BE2C (cell line): ENCODE results near the gene CHD8.

ENCODE experiments used
- DNase-seq: peaks from one replicate; pipeline ENCODE4 v3.0.0-alpha.2; 2020
- H3K27me3 ChIP-seq: fragments of 250-450 bp; sonication (Bioruptor Pico); 2 replicates; pipeline ENCODE4 v1.5.1; 2020; ENCODE audit warnings: mild to moderate bottlenecking
- H3K36me3 ChIP-seq: fragments of 250-450 bp; sonication (Bioruptor Pico); 2 replicates; pipeline ENCODE4 v1.5.1; 2020; ENCODE audit warnings: mild to moderate bottlenecking
- H3K4me1 ChIP-seq: fragments of 250-450 bp; sonication (Bioruptor Pico); 2 replicates; pipeline ENCODE4 v1.5.1; 2020
- H3K4me3 ChIP-seq: 2 replicates; pipeline ENCODE4 v1.5.1; 2011; ENCODE audit warnings: low read depth, low read length
- H3K9me3 ChIP-seq: fragments of 250-450 bp; sonication (Bioruptor Pico); 2 replicates; pipeline ENCODE4 v1.5.1; 2020
- TF ChIP-seq, protein P1 (sequence below): IDR thresholded peaks from 2 replicates; pipeline ENCODE4 v1.5.1; 2012; ENCODE audit warnings: mild to moderate bottlenecking, low read depth, low read length

CHD8 gene

DNA sequence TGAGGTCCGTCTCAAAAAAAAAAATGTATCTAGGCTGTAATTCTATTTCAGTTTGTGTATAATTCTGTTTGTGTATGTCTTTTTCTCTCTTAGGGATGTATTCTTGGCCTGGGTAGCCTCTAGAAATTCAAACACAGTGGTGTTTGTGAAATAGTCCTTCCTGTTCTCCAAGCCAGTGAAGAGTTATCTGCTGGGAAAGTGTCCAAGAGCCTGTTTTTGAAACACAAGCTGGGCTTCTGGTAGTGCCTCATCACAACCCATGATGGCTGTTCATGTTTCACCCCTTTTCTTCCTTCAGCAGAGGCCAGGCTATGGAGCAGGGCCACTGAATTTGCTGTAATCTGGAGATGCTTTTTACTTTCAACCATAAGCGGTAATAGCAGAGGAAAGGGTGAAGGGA is 40.5 kb upstream of the CHD8 start:
- Histone ChIP-seq H3K4me3 (no peak overlapping the region), H3K9me3 (no peaks in the 10 kb centered on the region), H3K27me3 (no peaks in the 10 kb centered on the region), H3K4me1 (no peaks in the 10 kb centered on the region), H3K36me3 (peaks cover 85% of the 10 kb centered on the region)
- no peak for DNase-seq
- TF ChIP-seq, protein P1, sequence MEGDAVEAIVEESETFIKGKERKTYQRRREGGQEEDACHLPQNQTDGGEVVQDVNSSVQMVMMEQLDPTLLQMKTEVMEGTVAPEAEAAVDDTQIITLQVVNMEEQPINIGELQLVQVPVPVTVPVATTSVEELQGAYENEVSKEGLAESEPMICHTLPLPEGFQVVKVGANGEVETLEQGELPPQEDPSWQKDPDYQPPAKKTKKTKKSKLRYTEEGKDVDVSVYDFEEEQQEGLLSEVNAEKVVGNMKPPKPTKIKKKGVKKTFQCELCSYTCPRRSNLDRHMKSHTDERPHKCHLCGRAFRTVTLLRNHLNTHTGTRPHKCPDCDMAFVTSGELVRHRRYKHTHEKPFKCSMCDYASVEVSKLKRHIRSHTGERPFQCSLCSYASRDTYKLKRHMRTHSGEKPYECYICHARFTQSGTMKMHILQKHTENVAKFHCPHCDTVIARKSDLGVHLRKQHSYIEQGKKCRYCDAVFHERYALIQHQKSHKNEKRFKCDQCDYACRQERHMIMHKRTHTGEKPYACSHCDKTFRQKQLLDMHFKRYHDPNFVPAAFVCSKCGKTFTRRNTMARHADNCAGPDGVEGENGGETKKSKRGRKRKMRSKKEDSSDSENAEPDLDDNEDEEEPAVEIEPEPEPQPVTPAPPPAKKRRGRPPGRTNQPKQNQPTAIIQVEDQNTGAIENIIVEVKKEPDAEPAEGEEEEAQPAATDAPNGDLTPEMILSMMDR = no peak

DNA sequence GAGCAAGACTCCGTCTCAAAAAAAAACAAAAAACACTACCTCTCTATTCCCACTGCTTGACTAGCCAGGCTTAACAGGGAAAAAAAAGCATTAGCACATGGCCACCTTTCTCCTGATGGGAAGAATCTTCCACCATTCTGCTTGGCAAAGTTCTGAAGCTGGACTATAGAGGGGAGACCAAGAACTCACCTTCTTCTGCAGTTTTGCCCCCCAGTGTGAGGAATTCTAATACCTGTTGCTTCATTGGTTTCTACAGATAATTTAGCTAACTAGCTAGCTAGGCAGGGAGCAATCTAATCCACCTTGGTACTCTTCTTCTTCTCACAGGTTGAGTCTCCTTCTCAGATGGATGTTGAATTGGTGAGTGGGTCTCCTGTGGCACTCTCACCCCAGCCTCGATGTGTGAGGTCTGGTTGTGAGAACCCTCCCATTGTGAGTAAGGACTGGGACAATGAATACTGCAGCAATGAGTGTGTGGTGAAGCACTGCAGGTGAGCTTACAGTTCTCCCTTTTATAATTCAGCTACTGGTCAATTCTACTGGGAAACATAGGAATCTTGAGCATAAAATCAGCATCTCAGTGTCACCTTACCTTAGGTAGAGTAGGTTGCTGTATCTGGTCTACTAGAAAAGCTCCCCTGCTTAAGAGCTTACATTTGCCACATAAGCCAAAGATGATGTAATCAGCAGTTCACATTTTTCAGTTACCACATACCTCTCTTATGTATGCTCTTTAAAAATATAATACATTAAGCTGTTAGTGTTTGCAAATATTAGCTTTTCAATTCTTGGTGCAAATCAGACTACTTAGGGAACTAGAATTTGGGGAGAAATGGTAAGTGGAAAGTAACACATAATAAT is 39.2 kb upstream of the CHD8 start:
- DNase-seq = no peak
- TF ChIP-seq, protein P1 = no peak
- Histone ChIP-seq H3K36me3 (peaks cover 87% of the 10 kb centered on the region), H3K27me3 (no peaks in the 10 kb centered on the region), H3K9me3 (no peaks in the 10 kb centered on the region), H3K4me1 (no peaks in the 10 kb centered on the region), H3K4me3 (no peak overlapping the region)

DNA sequence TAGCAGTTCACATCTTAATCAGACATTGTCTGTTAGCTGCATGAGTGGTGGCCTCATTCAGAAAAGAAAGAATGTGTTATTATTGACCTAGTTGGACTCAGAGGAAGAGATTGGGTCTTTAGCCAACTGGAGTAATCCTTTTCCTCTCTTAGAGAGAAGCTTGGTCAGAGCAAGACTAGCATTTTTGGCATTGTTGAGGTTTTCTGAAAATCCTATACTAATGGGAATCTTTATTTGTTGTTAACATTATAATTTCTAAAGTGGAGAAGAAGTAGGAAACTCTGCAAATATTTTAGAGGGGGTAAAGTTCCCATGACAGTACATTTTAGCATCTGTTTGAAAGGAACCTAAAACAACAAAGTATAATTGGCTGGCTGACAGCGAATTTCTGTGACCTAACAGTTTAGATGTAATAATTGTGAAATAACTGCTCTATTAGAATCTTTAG is 30.7 kb upstream of the CHD8 start:
- no peaks in the 10 kb centered on the region for H3K27me3 ChIP-seq
- TF ChIP-seq, protein P1 = no peak
- H3K9me3 ChIP-seq = no peaks in the 10 kb centered on the region
- H3K4me3 ChIP-seq = no peak overlapping the region
- no peak for DNase-seq
- H3K36me3 ChIP-seq = peaks cover 35% of the 10 kb centered on the region
- H3K4me1 ChIP-seq = no peaks in the 10 kb centered on the region

DNA sequence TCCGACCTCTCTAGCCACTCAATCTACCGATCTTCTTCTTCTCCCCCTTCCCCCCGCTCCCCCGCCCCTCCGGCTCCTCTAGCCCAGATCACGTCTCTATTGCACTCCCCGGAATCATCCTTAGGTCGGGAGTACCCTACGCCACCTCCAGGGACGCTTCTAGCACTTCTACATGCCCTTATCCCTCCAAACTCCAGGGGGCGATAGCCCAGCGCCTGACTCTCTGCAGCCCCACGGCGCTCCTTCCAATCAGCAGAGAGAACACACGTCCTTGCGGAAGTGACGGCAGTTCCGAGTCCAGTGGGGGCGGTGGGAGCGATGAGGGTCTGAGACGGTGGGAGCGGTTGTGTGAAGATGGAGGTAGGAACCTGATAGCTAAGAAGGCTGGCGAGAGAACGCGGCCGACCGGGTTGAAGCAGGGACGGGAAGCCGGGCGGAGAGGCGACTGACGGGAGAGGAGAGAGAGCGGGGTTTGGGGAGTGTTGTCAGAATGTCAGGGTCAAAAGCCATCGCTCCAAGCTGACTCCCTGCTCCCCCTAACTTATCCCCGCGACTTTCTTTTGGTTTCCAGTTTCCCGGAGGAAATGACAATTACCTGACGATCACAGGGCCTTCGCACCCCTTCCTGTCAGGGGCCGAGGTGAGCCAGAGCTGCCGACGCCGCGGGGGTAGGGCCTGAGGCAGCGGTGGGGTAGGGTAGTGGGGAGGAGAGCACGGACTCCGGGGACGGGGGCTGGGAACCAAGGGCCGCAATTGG is 21.2 kb upstream of the CHD8 start, which contains the start of the genes RAB2B and TOX4:
RAB2B (minus strand) TSS at position 35 of the 757 bp plus-strand sequence. CDS start 87 bp downstream, outside the sequence.
TOX4 (plus strand) TSS at position 271 of the 757 bp plus-strand sequence; CDS start at position 355, 84 bp downstream.
- Histone ChIP-seq H3K27me3 (no peaks in the 10 kb centered on the region), H3K4me3 (peak within 1 kb of the TSS; percentile 99), H3K4me1 (no peaks in the 10 kb centered on the region), H3K36me3 (no peaks in the 10 kb centered on the region; the same call in 1 of the 2 replicates), H3K9me3 (no peaks in the 10 kb centered on the region)
- DNase-seq = peak; percentile 96
- TF ChIP-seq, protein P1 = peak; percentile 99

DNA sequence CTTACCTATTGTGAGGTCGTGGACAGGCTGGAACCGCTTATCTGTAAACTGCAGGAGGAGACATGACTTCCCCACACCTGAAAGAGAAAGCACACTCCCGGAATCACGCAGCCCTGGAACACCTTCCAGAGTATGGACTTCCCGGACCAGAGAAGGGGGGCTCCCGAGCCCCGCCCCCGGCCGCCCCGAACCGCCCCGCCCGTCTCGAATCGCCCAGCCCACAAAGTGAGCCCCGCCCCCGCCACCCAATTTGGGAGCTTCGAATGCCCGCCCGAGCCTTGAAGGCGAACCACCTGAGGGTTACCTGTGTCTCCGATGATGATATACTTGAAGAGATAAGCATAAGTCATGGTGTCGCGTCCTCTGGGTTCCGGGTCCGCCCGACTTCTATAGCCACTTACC is 20.6 kb upstream of the CHD8 start:
- TF ChIP-seq, protein P1 = no peak
- H3K9me3 ChIP-seq = no peaks in the 10 kb centered on the region
- no peaks in the 10 kb centered on the region for H3K27me3 ChIP-seq
- no peaks in the 10 kb centered on the region for H3K4me1 ChIP-seq
- no peak for DNase-seq
- no peaks in the 10 kb centered on the region; the same call in 1 of the 2 replicates for H3K36me3 ChIP-seq
- H3K4me3 ChIP-seq = peak overlapping the region; percentile 95
